Head of caudate nucleus (tissue), 42 donors: ENCODE results near the gene RSPO3.

Source experiments
- DNase-seq, 42 donors: peaks; one replicate each; pipeline versions ENCODE4 v3.0.0 to v3.0.0-alpha.2; 2020 to 2021; ENCODE audit warnings: mixed read lengths in 7 of 42
- intact Hi-C: fragments of 100-400 bp; cut with DNase I; formaldehyde crosslinking; loops from one replicate; pipeline ENCODE4 v1.15.0; 2022

RSPO3 gene

GRCh38 chr6:127107916-127108315 lies 10.6 kb upstream of the RSPO3 start:
- intact Hi-C loops: no loop called here
- no peak for DNase-seq

- no peak for DNase-seq
- intact Hi-C loops: loop anchor here (10.0 kb wide), 1 partner anchor 1116 kb away; no protein-coding TSS in a partner anchor
Measured at GRCh38 chr6:127110712-127111111, 7.8 kb upstream of the RSPO3 start.

- intact Hi-C loops: loop anchor here (10.0 kb wide), 1 partner anchor 1117 kb away; no protein-coding TSS in a partner anchor
- no peak for DNase-seq
Measured at GRCh38 chr6:127111526-127111925, 6.9 kb upstream of the RSPO3 start.

DNA sequence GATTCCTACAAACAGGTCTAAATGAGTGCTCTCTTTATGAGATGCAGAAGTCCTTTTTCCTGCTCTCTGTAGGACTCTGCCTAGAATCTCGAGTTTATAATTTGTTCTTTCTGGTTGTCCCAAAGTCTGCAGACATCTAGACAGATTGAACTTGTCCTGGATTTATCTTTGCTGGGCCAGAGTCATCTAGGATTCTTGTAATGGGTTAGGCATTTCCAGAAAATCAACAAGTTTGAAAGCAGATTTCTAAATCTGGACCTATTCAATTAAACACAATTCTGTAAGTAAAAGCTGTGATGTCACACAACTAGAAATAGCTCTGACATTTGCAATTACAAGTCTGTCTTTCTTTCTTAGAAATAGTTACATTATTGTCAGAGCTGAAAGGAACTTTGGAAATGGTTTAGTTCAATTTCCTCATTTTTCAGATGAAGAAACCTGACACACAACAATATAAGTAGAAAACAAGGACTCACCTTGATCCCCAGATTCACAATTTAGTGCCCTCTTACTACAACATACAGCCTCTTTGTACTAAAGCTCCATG lies 4.2 kb upstream of the RSPO3 start:
- intact Hi-C loops: loop anchor here (10.0 kb wide), 1 partner anchor 1119 kb away; no protein-coding TSS in a partner anchor
- no peak for DNase-seq

- intact Hi-C loops: loop anchor here (10.0 kb wide), 1 partner anchor 1120 kb away; no protein-coding TSS in a partner anchor
- peak in 8 of 42 donors; percentile 1 to 46 (median 15) for DNase-seq
Measured at GRCh38 chr6:127115084-127115655, 3.3 kb upstream of the RSPO3 start.

- intact Hi-C loops: loop anchor here (10.0 kb wide), 1 partner anchor 1121 kb away; no protein-coding TSS in a partner anchor
- DNase-seq: no peak
Measured at GRCh38 chr6:127115746-127116145, 2.7 kb upstream of the RSPO3 start.

- intact Hi-C loops: loop anchor here (10.0 kb wide), 1 partner anchor 1123 kb away; no protein-coding TSS in a partner anchor
- DNase-seq: no peak
Measured at GRCh38 chr6:127117979-127118297, 533 bp upstream of the RSPO3 start.

- DNase-seq: peak in 13 of 42 donors; percentile 5 to 43 (median 16)
- intact Hi-C loops: loop anchor here (10.0 kb wide), 1 partner anchor 1125 kb away; no protein-coding TSS in a partner anchor
Measured at GRCh38 chr6:127119102-127120022, 891 bp downstream of the RSPO3 start.

DNA sequence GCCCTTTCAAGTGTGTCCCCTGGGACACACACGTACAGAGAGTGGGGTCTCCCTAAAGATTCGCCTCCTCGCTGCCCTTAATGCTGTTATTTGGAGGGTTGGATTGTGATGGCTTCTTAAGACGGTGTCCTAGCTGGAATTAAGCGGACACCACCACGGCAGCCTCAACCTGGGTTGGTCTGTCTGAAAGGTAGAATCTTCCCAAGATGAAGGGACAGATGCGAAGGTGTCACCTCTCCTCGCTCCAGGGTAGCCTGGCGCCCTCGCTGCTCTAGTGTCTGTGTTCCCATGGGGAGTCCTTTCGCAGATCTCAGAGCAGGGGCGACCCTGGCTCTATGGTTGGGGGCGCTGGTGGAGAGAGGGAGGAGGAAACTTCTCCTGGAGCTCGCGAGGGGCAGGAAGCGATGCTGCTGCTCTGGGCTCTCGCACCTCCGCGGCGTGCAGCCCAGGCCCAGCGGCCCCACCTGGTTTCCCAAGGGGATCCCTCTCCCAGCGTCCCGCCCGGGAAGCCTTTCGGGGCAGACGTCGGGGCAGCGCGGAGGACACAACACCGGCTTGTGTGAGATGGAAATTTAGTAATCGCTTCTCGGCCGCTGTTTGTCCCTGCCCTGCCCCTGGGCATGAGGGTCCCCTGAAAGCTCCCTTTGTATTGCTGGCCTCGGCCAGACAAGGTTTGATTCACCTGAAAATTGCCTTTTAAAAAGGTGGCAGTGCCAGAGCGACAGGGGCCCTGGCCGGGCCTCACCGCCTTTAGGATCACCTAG lies 1.7 kb downstream of the RSPO3 start:
- intact Hi-C loops: no loop called here

DNA sequence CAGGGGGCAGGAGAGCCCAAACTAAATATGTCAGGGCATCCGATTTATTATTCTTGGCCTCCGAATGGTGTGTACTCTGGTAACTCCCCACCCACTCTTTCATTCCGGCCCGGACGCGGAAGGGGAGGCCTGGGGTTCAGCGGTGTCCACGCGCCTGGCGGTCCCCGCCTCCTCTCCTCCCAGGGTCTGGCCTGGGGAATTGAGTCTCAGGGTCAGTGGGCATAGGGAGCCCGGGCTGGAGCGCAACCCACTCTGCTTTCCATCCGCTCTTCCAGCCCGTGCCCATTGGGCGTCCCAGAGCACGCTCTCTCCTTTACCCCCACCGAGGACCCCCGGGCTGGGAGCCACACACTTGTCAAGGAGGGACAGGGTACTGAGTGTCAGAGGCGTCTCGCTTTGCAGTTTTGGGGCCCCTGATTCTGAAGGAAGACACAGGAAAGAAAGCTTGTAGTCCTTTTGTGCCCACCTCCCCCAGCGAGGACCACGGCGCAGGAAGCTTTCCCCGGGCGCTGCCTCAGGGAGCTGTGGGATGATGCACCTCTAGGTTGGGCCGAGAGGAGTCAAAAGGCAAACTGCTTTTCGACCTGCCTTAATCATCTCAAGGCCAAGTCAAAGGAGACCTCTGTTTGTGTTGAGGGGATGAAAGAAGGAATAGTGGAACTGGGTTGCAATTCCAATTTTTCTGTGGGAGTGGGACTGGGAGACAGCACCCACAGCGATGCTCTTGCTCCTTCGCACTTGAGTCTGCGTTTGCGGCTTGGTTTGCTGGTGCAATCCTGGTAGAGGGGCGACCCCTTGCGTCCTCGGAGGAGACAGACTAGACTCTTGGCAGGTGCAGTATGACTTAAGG lies 2.5 kb downstream of the RSPO3 start:
- intact Hi-C loops: no loop called here
- DNase-seq: peak; percentile 65 to 93 (median 84)

More for the DNA sequence above, 1.7 kb downstream of the RSPO3 start:
- DNase-seq: peak in 2 of 42 donors; percentile 6 to 31

DNA sequence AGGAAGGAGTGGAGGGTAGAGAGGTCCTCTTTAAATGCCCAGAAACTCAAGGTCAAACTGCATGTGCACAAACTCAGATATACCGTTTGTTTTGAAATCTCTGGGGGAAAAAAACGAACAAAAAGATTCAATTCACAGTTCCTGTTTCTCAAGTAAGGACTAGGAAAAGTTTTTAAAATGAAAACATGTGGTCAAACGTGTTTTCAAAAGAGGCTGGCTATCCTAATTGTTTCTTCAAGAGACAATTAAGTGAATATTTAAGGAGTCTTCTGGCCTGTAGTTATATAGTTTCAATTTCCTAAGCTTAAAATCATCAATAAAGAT lies 3.1 kb downstream of the RSPO3 start:
- intact Hi-C loops: no loop called here
- no peak for DNase-seq

DNA sequence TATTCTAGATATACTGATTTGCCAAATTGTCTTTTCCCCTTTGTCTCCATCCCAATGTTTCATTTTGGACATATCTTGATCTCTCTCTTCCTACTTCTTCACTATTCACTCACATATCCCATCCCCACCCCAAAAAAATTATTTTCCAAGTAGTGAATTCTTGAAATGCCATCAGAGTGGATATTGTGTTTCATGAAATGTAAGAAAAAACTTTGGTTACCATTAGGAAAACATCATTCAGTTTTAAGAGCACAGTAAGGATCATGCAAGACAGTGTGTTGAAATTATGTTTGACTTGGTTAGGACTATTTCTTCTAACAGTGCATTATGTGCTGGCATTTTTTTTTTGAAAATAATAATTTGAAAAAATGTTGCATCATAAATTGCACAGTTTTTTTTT lies 5.7 kb downstream of the RSPO3 start:
- DNase-seq: no peak
- intact Hi-C loops: no loop called here

GRCh38 chr6:127124680-127125079 lies 6.2 kb downstream of the RSPO3 start:
- DNase-seq: no peak
- intact Hi-C loops: no loop called here

DNA sequence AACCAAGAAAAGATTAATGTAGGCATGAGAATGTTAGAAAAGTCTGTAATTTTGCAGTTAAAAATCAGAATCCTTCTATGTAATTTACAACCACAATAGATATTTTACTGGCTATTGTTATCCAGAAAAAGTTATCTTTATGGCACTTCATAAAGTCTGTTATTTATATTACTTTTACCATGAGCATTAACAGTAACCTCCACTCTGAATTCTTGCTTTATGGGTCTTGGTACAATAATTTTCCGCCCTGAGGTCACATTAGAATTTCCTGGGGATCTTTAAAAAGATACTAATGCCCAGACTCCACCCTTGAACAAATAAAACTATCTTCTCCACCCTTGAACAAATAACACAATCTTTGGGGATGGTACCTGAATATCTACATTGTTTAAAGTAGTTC lies 9.6 kb downstream of the RSPO3 start:
- DNase-seq: no peak
- intact Hi-C loops: no loop called here

GRCh38 chr6:127129251-127129650 lies 10.8 kb downstream of the RSPO3 start:
- intact Hi-C loops: no loop called here
- no peak for DNase-seq

DNA sequence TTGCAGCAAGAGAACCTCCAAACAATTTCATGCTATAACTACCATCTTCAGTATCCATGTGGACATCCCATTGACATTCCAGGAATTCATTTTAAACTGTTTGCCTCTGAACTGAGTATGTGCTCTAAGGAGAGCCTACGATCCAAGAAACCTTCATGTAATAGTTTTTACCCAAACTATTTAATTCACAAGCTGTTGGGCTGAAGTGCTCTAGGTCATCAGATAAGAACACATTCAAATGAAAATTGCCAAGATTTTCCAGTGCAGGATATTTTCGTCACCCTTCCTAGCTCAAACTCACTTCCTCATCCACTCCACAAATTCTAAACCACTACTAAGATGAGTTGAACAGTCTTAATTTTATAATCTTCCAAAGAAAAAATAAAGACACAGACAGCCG lies 12.8 kb downstream of the RSPO3 start:
- DNase-seq: no peak
- intact Hi-C loops: no loop called here

- DNase-seq: no peak
- intact Hi-C loops: no loop called here
Measured at GRCh38 chr6:127131772-127132376, 13.4 kb downstream of the RSPO3 start.

GRCh38 chr6:127134136-127134535 lies 15.7 kb downstream of the RSPO3 start:
- no peak for DNase-seq
- intact Hi-C loops: no loop called here
